GM21526 (cell line): ENCODE data around the gene IFT22.
"Not testable (repeated sequence)": the region's sequence is repeated elsewhere in the genome, so short reads cannot be mapped to it uniquely, and the experiment has no call there.

Experiments used
- ATAC-seq: cut with Tn5 transposase; IDR thresholded peaks from one replicate; pipeline ENCODE4 v1.9.1; 2021; ENCODE audit warnings: moderate library complexity; ENCODE audit not compliant: unreplicated experiment, low FRiP score

Gene IFT22

DNA sequence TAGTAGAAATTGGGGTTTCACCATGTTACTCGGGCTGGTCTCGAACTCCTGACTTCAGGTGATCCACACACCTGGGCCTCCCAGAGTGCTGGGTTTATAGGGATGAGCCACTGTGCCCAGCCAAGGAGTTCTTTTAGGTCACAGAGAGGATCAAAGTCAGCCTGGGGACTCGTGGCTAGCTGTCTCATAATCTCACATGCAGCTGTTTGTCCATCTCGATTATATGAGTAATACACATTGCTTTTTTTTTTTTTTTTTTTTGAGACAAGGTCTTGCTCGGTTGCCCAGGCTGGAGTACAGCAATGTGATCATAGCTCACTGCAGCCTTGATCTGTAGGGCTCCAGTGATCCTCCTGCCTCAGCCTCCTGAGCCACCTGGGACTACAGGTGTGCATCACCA is 2.2 kb downstream of the IFT22 start:
- no peak for ATAC-seq

DNA sequence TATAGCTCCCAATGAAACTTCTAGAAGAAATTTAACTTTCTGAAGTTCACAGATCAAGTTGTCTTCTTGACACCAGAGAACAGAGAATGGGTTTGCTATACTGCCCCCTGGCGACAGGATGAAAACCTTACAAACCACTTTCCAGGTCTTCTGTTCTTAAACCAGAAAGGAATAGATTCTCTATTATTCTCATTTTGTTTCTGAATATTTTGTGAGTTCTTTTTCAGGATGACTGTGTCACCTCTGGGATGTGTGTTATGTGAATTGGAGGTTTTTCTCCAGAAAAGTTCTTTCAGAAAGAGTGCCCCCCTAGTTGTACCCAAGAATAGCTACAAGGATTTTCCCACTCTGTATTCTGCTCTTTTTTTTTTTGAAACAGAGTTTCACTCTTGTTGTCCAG is 6.3 kb downstream of the IFT22 start:
- ATAC-seq, result no peak

DNA sequence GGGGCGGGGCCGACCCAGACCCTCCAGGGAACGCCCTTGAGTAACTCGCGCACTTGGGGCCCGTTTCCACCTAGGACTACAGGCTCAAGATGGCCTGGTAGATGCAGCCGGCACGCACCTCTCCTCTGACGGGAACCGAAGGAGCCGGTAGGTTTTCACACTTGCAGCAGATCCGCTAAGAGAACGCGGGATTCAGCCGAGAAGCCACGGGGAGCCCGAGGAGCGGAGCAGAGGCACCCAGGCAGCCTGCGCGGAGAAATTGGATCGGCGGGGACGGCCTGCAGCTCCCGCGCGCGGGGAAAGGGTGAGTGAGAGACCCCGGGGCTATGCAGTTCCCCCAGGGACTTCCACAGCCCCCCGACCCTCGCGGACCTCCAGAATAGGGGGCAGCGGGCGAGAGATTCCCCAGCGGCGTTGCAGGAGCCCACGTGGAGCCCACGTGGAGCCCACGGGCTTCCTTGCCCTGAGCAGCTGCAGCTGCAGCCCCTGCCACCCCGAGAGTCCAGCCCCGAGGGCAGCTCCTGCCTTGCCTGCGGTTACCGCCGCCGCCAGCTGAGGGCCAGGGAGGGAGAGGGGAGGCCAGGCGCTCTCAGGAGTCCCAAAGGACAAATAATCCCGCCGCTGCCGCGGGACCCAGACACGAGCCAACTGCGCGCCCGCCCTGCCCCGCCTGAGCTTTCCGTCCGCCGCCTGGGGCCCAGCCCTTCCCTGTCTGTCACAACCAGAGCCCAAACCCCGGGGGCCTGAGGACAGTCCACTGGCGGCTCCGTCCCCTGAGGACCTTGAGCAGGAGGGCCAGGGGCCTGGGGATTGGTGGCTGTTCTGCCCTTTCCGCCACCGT is 13.1 kb downstream of the IFT22 start:
- no peak for ATAC-seq

DNA sequence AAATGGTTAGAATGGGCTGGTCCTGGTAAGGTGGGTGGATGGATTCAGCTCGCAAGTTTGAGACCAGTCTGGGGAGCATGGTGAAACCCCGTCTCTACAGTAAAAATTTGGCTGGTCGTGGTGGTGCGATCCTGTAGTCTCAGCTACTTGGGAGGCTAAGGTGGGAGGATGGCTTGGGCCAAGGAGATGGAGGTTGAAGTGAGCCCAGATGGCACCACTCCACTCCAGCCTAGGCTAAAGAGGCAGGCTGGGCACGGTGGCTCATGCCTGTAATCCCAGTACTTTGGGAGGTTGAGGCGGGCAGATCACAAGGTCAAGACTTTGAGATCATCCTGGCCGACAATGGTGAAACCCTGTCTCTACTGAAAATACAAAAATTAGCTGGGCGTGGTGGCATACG is 15.3 kb downstream of the IFT22 start:
- no peak for ATAC-seq

DNA sequence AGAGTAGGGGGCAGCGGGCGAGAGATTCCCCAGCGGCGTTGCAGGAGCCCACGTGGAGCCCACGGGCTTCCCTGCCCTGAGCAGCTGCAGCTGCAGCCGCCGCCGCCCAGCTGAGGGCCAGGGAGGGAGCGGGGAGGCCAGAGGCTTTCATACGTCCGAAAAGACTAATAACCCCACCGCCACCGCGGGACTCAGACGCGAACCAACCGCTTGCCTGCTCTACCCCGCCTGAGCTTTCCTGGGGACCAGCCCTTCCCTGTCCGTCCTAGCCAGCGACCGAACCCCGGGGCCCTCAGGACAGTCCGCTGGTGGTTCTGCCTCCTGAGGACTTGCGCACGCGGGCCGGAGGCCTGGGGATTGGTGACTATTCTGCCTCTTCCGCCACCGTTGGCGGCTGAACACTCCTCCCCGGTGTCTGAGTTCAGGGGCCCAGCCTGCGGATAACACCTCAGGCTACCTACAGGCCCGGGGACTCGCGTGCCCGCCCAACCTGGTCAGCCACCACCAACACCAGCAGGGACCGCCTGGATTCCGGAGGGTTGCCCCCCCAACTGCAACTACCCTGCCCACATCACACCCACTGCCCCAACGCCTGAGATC is 18.4 kb downstream of the IFT22 start:
- ATAC-seq, result no peak

DNA sequence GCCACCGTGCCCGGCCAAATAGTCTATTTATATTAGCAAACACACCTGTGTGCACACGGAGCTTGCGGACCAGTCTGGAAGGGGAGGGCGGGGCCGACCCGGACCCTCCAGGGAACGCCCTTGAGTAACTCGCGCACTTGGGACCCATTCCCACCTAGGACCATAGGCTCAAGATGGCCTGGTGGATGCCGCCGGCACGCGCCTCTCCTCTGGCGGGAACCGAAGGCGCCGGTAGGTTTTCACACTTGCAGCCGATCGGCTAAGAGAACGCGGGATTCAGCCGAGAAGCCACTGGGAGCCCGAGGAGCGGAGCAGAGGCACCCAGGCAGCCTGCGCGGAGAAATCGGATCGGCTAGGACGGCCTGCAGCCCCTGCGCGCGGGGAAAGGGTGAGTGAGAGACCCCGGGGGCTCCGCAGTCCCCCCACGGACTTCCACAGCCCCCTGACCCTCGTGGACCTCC is 18.9 kb downstream of the IFT22 start:
- no peak for ATAC-seq

DNA sequence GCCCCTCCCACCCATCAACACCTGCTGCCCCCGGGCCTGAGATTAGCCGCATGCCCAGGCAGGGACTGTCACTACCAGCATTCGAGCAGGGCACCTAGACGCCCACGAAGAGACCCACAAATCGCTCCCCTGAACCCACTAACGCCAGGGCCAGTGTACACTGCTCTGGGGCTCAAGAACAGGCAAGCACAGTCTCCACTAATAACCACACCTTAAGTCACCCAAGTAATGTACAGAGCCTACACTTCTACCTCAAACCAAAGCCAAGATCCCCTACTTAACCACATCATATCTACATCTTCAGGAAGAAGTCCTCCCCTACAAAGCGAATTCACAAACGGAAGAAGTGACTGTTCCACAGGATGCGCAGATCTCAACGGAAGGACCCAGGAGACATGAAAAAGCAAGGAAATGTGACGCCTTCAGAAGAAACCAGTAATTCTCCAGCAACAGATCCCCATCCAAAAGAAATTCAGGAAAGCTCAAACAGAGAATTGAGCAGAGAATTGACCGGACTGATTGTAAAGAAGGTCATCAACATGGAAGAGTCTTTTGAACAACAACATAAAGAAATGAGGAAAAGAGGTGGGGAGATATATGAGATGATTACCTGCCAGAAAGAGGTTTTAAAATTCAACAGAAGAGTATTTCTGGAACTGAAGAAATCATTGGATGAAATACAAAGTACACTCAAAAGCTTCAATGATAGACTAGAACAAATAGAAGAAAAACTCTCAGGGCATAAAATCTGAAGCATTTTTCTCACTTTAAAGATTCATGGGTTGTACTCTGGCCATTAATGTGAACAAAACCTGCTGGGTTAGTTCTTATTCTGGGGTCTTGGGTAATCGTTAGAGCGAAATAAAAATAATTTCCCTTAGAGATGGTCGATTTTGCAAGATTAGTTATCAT is 20.9 kb downstream of the IFT22 start:
- no peak for ATAC-seq

DNA sequence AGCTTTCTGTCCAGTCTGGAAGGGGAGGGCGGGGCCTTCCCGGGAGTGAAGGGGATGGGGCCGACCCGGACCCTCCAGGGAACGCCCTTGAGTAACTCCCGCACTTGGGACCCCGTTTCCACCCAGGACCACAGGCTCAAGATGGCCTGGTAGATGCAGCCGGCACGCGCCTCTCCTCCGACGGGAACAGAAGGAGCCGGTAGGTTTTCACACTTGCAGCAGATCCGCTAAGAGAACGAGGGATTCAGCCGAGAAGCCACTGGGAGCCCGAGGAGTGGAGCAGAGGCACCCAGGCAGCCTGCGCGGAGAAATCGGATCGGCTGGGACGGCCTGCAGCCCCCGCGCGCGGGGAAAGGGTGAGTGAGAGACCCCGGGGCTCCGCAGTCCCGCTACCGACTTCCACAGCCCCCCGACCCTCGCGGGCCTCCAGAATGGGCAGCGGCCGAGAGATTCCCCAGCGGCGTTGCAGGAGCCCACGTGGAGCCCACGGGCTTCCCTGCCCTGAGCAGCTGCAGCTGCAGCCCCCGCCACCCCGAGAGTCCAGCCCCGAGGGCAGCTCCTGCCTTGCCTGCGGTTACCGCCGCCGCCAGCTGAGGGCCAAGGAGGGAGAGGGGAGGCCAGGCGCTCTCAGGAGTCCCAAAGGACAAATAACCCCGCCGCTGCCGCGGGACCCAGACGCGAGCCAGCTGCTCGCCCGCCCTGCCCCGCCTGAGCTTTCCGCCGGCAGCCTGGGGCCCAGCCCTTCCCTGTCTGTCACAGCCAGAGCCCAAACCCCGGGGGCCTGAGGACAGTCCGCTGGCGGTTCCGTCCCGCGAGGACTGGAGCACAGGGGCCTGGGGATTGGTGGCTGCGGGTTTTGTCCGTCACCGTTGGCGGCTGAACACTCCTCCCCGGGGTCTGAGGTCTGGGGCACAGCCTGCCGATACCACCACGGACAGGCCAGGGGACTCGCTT is 21.8 kb downstream of the IFT22 start:
- no peak for ATAC-seq

DNA sequence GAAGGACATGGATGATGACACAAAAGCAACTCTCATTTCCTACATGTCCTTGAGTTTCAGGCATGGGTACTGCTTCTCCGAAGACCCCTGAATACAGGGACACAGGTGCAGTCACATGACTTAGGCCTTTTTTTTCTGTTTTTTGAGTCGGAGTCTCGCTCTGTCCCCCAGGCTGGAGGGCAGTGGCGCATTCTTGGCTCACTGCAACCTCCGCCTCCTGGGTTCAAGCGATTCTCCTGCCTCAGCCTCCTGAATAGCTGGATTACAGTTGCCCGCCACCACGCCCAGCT is 26.8 kb downstream of the IFT22 start:
- ATAC-seq, result no peak

DNA sequence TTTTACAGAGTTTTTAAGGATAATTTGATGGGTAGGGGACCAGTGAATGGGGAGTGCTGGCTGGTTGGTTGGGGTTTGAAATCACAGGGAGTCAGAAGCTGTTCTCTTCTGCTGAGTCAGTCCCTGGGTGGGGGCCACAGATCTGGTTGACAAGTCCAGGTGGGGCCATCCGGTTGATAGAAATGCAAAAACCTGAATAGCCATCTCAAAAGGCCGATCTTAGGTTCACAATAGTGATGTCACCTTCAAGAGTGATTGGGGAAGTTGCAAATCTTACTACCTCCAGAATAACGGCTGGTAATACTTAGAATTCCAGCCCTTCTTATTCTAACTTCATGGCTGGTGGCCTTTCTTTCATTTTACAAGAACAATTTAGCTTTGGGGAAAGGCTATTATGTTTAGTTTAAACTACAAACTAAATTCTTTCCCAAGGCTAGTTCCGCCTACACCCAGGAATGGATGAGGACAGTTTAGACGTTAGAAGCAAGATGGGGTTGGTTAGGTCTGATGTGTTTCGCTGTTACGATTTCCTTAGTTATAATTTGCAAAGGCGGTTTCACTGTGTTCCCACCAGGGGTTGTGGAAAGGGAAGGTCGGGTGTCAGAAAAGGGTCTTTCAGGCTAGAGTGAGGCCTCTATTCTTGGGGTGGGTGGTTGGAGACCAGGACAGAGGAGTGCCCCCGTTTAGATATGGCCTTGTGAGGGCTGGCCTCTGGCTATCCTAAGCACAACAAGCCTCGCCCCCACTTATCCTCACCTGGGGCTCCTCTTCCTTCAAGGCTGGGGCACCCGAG is 27.4 kb downstream of the IFT22 start:
- ATAC-seq, result no peak

DNA sequence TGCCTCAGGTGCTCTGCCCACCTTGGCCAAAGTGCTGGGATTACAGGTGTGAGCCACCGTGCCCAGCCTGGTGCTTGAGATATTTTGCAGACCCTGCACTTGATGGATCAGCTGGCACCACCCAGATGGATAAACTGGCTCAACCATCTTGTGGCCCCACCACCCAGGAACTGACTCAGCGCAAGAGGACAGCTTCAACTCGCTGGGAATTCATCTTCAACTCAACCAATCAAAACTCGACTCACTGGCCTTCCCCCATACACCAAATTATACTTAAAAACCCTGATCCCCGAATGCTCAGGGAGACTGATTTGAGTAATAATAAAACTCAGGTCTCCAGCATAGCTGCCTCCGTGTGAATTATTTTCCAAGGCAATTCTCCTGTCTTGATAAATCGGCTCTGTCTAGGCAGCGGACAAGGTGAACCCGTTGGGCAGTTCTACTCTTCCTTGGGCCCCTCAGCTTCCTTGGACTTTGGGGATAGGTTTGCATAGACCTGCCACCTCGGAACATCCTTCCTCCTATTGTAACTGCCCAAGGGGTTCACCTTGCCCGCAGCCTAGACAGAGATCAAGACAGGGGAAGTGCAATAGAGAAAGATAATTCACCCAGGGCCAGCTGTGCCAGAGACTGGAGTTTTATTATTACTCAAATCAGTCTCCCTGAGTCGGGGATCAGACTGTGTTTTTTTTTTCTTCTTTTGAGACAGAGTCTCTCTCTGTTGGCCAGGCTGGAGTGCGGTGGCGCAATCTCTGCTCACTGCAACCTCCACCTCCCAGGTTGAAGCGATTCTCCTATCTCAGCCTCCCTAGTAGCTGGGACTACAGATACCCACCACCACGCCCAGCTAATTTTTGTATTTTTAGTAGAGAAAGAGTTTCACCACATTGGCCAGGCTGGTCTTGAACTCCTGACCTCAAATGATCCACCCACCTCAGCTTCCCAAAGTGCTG is 28.3 kb downstream of the IFT22 start:
- ATAC-seq, result not testable (repeated sequence)

DNA sequence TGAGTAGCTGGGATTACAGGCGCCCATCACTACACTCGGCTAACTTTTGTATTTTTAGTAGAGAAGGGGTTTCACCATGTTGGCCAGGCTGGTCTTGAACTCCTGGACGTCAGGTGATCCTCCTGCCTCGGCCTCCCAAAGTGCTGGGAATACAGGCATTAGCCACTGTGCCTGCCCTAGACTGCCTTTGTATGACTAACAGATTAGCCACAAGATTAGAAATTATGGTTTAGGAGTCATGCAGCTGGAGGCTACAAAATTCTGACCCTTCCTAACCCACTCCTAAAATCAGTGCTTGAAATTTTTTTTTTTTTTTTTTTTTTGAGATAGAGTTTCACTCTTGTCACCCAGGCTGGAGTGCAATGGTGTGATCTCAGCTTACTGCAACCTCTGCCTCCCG is 29.0 kb downstream of the IFT22 start:
- ATAC-seq, result not testable (repeated sequence)

DNA sequence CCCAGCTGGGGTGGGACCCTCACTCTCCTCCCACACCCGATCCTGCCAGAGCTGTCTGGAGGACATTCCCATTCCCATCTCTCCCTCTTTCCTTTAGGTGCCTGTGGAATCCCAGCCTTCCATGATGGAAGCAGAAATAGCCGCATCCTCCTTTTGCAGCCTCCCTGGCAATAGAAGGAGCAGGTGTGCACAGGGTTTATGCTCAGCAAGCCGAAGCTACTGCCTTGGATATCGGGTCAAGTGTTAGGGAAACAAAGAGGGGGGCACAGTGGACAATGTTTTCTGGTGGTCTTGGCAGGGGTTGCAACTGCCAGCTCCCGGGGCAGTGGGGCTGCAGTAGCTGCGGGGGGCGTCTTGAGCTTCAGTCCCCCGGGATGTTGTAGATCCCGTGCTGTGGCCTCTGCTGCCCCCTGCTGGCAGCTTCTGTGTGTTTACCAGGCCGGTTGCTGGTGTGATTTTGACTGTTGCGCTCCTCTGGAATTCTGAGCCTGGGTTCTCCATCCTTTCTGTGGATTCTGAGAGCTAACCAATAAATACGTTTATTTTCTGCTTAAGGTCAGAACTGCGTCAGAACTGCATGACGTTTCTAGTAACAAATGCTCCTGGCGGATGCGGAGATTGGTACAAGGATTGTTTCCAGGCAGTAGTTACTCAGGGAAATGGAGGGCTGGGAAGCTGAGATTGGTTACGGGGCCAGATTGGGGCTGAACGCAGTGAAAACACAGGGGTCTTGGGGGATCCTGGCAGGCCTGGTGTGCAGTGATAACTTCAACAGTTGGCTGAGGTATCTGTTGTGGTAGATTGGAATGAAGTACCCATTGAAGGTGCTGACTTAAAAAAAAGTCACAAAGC is 31.2 kb downstream of the IFT22 start:
- ATAC-seq, result not testable (repeated sequence)

DNA sequence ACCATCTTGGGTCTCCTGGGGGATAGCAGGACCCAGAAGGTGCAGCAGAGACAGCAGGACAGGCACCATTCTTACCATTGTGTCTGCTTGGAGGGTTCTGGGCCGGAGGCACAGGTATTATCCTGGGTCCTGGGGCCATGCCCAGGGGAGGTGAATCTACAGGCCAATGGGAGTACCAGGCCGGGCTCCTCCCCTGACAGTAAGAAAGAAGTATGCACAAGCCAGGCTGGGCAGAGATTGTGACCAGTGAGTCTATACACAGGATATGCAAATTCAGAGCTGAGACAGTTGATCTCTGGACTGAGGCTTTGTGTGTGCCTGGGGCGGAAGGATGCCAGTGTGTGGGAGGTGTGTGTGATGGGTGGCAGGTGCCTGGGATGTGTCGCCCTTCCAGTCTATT is 31.9 kb downstream of the IFT22 start:
- peak; percentile 58 for ATAC-seq

DNA sequence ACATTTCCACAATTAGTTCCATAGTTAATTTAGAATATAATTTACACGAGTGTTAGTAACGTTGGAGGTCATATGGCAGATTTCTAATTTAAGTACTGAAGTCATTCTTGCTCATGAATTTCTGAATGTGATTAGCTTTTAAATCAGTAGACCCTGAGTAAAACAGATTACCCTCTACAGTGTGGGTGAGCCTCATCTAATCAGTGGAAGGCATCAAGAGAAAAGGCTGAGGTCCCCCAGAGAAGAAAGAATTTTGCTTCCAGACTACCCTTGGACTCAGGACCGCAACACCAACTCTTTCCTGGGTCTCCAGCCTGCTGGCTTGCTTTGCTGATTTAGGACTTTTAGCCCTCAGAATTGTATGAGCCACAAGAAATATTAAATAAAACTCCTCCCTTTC is 33.2 kb downstream of the IFT22 start:
- no peak for ATAC-seq

DNA sequence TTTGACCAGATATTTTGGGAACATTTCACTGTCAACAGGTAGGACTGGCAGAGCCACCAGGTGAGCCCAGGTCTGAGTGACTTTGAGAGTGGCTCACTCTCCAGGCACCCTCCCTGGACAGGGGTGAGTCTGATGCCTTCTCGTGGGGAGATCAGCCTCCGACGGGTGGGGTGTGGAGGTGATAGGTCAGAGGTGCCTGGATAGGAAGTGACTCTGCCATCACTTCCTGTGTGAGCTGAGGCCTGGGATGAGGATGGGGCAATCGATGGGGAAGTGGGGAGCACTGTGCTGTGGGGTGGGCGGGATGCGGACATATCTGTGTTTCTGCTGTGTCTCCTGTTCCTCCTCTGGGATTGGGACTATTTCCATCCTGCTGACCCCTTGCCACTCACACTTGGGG is 34.6 kb downstream of the IFT22 start:
- no peak for ATAC-seq

DNA sequence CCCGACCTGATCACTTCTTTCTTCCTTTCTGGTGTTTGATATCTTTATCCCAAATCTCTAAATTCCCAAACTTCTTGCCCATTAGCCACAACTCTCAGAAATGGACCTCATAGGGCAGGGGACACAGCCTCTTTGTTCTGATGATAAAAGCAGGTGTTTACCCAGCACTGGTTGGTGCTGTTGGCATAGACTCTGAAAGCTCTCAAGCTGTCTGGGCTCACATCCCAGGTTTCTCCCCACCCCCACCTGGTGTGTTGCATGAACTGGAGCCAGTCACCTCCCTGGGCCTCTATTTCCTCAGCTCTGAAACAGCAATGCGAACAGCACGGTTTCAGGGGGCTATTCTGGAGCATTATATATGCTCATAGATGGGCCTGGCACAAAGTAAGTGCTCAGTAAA is 35.7 kb downstream of the IFT22 start:
- not testable (repeated sequence) for ATAC-seq
